ENCODE measurements around the gene DDIT4. TPM values are rescaled to one million over a fixed set of nuclear protein-coding genes. Genes with fewer than 3 reads are reported as not detected.

The DDIT4 gene
- total and polyA plus RNA-seq, 9 of the 15 experiments (the other 6 are each of a cell fraction or from before 2014, with no cell fraction given) = 8.2 to 675 (median 159) TPM

DNA sequence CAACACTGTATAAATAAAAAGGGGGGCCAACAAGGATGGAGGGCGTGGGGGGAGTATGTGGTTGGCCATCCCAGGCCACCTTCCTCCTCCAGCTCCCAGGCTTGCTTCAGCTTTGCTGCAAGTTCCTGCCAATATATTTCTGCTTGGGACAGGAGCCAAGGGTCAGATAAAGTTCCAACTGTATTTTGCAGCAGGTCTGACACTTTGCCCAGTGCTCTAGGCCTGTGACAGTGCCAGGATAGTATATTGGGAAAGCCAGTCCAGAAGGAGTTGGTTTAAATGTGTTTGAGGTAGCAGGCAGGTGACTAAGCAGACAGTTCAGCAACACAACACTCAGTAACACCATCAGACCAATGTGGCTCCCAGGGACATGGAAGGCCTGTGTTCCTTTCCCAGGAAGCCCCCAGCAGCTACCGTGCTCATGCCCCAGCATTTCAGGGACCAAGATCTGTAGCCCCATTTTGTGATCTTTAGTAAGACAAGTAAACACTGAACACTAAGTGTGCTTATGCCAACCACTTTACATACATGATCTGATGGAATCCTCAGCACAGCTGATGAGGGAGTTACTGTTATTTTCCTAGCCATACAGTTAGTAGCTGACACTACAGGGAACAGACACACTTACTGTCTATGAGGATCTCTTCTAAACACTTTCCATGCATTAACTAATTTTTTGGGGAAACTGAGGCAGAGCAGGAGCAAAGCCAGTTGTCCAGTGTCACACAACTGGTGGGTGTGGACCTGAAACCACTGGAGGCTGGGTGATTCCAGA, 42.1 kb downstream of the DDIT4 start (continued):
- TF ChIP-seq, protein P1, sequence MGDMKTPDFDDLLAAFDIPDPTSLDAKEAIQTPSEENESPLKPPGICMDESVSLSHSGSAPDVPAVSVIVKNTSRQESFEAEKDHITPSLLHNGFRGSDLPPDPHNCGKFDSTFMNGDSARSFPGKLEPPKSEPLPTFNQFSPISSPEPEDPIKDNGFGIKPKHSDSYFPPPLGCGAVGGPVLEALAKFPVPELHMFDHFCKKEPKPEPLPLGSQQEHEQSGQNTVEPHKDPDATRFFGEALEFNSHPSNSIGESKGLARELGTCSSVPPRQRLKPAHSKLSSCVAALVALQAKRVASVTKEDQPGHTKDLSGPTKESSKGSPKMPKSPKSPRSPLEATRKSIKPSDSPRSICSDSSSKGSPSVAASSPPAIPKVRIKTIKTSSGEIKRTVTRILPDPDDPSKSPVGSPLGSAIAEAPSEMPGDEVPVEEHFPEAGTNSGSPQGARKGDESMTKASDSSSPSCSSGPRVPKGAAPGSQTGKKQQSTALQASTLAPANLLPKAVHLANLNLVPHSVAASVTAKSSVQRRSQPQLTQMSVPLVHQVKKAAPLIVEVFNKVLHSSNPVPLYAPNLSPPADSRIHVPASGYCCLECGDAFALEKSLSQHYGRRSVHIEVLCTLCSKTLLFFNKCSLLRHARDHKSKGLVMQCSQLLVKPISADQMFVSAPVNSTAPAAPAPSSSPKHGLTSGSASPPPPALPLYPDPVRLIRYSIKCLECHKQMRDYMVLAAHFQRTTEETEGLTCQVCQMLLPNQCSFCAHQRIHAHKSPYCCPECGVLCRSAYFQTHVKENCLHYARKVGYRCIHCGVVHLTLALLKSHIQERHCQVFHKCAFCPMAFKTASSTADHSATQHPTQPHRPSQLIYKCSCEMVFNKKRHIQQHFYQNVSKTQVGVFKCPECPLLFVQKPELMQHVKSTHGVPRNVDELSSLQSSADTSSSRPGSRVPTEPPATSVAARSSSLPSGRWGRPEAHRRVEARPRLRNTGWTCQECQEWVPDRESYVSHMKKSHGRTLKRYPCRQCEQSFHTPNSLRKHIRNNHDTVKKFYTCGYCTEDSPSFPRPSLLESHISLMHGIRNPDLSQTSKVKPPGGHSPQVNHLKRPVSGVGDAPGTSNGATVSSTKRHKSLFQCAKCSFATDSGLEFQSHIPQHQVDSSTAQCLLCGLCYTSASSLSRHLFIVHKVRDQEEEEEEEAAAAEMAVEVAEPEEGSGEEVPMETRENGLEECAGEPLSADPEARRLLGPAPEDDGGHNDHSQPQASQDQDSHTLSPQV (IDR thresholded peaks at IDR 0.05) = peak; percentile 53; the same call in 1 of the 2 replicates
- TF ChIP-seq SIN3B (IDR thresholded peaks at IDR 0.05; ENCODE audit: low read depth) (0 out of 2 replicates have a peak, but pooled peaks have one; percentile 5), MBD2 (IDR thresholded peaks at IDR 0.05; ENCODE audit: borderline replicate concordance, low read depth) (no peak), KLF16 (IDR thresholded peaks at IDR 0.05) (no peak), PTRF (tag; IDR thresholded peaks at IDR 0.05) (0 out of 2 replicates have a peak, but pooled peaks have one; percentile 18), SNRNP70 (optimal IDR thresholded peaks at IDR 0.05; ENCODE audit: low read depth, low read length) (no peak), POLR2B (IDR thresholded peaks at IDR 0.05; ENCODE audit: low read depth, partially characterized antibody) (no peak), ZEB2 (IDR thresholded peaks at IDR 0.05) (no peak)
- TF ChIP-seq, protein P2, sequence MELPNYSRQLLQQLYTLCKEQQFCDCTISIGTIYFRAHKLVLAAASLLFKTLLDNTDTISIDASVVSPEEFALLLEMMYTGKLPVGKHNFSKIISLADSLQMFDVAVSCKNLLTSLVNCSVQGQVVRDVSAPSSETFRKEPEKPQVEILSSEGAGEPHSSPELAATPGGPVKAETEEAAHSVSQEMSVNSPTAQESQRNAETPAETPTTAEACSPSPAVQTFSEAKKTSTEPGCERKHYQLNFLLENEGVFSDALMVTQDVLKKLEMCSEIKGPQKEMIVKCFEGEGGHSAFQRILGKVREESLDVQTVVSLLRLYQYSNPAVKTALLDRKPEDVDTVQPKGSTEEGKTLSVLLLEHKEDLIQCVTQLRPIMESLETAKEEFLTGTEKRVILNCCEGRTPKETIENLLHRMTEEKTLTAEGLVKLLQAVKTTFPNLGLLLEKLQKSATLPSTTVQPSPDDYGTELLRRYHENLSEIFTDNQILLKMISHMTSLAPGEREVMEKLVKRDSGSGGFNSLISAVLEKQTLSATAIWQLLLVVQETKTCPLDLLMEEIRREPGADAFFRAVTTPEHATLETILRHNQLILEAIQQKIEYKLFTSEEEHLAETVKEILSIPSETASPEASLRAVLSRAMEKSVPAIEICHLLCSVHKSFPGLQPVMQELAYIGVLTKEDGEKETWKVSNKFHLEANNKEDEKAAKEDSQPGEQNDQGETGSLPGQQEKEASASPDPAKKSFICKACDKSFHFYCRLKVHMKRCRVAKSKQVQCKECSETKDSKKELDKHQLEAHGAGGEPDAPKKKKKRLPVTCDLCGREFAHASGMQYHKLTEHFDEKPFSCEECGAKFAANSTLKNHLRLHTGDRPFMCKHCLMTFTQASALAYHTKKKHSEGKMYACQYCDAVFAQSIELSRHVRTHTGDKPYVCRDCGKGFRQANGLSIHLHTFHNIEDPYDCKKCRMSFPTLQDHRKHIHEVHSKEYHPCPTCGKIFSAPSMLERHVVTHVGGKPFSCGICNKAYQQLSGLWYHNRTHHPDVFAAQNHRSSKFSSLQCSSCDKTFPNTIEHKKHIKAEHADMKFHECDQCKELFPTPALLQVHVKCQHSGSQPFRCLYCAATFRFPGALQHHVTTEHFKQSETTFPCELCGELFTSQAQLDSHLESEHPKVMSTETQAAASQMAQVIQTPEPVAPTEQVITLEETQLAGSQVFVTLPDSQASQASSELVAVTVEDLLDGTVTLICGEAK (IDR thresholded peaks at IDR 0.05) = no peak
- TF ChIP-seq, protein P2 (CRISPR knock-in tag; IDR thresholded peaks at IDR 0.05) = no peak
- TF ChIP-seq, protein P3, sequence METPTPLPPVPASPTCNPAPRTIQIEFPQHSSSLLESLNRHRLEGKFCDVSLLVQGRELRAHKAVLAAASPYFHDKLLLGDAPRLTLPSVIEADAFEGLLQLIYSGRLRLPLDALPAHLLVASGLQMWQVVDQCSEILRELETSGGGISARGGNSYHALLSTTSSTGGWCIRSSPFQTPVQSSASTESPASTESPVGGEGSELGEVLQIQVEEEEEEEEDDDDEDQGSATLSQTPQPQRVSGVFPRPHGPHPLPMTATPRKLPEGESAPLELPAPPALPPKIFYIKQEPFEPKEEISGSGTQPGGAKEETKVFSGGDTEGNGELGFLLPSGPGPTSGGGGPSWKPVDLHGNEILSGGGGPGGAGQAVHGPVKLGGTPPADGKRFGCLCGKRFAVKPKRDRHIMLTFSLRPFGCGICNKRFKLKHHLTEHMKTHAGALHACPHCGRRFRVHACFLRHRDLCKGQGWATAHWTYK (CRISPR knock-in tag; IDR thresholded peaks at IDR 0.05) = 0 out of 2 replicates have a peak, but pooled peaks have one; percentile 47
